Measurements from ENCODE around the gene HOXA11.

The HOXA11 gene

DNA sequence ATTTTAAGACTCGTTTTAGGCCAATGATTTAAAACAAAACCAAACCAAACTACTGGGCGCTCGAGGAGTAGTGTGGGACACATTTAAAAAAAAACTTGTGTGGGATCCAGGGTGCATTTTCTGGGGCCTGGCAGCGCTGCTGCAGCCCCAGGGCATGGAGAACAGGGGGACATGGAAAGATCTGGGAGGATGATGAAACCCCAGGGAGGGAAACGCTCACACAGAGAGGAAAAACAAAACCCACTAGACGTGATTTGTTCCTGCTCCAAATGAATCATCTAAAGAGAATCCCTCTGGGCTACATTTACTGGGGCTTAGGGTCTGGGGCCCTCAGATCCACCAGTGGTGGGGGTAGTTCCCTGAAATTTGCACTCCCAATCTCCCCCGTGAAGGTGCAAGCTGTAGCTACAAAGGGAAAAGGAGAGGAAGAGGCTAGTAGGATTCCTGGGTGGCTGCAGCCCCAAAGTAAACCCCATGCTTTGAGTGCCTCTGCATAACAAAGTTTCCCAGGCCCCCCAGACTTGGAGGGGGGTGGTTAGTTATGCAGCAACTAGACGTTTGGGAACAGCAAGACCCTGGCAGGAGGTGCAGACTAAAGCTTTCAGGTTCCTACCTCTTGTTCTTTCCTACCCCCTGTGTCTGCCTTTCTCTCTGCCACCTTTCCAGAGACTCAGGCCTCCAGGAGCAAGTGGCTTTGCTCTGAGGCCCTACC is 29.4 kb upstream of the HOXA11 start:
- H3F3A ChIP-seq (ENCODE audit: insufficient read depth, low read length) = no peaks in the 10 kb centered on the region
- H3K79me2 ChIP-seq (ENCODE audit: insufficient read depth, low read length) = no peaks in the 10 kb centered on the region
- no peak overlapping the region for H3K4me3 ChIP-seq (ENCODE audit: low read depth, low read length, poor library complexity, severe bottlenecking)
- no peaks in the 10 kb centered on the region for H3K36me3 ChIP-seq (ENCODE audit: insufficient read depth, low read length)
- no peak overlapping the region for H3K9ac ChIP-seq (ENCODE audit: low read length)
- no peak overlapping the region for H2AFZ ChIP-seq (ENCODE audit: low read length)
- H3K4me1 ChIP-seq (ENCODE audit: insufficient read depth, low read length, severe bottlenecking) = no peaks in the 10 kb centered on the region
- no peaks in the 10 kb centered on the region for H3K9me2 ChIP-seq (ENCODE audit: low read depth, low read length)
- no peaks in the 10 kb centered on the region for H3K9me3 ChIP-seq (ENCODE audit: low read length)
- no peak overlapping the region for H3K4me2 ChIP-seq (ENCODE audit: low read length)
- TF ChIP-seq, protein P1, sequence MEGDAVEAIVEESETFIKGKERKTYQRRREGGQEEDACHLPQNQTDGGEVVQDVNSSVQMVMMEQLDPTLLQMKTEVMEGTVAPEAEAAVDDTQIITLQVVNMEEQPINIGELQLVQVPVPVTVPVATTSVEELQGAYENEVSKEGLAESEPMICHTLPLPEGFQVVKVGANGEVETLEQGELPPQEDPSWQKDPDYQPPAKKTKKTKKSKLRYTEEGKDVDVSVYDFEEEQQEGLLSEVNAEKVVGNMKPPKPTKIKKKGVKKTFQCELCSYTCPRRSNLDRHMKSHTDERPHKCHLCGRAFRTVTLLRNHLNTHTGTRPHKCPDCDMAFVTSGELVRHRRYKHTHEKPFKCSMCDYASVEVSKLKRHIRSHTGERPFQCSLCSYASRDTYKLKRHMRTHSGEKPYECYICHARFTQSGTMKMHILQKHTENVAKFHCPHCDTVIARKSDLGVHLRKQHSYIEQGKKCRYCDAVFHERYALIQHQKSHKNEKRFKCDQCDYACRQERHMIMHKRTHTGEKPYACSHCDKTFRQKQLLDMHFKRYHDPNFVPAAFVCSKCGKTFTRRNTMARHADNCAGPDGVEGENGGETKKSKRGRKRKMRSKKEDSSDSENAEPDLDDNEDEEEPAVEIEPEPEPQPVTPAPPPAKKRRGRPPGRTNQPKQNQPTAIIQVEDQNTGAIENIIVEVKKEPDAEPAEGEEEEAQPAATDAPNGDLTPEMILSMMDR (IDR thresholded peaks at IDR 0.05; ENCODE audit: low read length) = no peak
- TF ChIP-seq EZH2 (IDR thresholded peaks at IDR 0.05; ENCODE audit: borderline replicate concordance, low read length) = no peak
- H4K20me1 ChIP-seq (ENCODE audit: insufficient read depth, low read length) = no peaks in the 10 kb centered on the region
- H3K27ac ChIP-seq (ENCODE audit: low read depth, low read length, poor library complexity, severe bottlenecking) = no peak overlapping the region
- H3K27me3 ChIP-seq (ENCODE audit: insufficient read depth, low read length) = peaks cover 8% of the 10 kb centered on the region; the same call in 1 of the 2 replicates

DNA sequence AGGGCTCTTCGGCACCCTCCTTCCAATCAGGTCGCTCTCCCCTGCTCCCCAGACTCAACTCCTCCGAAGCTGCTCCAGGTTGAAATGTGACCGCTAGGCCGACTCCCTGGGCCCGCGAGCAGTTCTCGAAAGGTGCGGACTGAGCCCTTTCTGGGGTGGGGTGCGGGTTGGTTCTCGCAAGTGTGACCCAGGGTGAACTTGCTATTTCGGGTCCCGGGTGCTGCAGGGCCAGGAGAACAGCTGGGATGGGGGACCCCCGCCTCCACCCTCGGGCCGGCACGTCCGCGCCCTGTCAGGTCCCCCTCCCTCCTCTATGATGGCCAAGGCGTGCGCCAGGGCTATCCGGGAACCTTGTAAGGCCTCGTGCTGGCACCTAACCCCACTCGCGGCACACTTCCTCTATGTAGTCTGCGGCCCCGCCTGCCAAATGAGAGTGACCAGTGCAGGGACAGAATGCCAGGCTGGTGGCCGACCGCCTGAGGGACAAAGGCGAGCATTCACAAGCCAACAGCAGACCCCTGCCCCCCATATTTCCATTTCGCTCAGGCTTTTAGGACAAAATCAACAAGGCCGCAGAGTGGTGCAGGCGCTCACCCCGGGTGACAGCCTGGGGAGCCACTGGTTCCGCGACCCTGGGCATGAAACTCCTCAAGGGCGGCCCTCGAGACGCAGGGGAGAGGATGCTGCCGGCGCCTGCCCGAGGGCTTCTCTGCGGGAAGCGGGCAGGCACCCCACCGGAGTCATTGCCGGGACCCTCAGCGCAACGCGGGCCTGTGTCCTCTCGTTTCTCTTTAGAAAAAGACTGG is 28.6 kb upstream of the HOXA11 start:
- no peak overlapping the region for H3K4me3 ChIP-seq (ENCODE audit: low read depth, low read length, poor library complexity, severe bottlenecking)
- no peaks in the 10 kb centered on the region for H3K4me1 ChIP-seq (ENCODE audit: insufficient read depth, low read length, severe bottlenecking)
- H3K36me3 ChIP-seq (ENCODE audit: insufficient read depth, low read length) = no peaks in the 10 kb centered on the region
- TF ChIP-seq, protein P1 (IDR thresholded peaks at IDR 0.05; ENCODE audit: low read length) = no peak
- no peak for TF ChIP-seq EZH2 (IDR thresholded peaks at IDR 0.05; ENCODE audit: borderline replicate concordance, low read length)
- no peaks in the 10 kb centered on the region for H4K20me1 ChIP-seq (ENCODE audit: insufficient read depth, low read length)
- no peaks in the 10 kb centered on the region for H3K9me2 ChIP-seq (ENCODE audit: low read depth, low read length)
- no peak overlapping the region for H3K9ac ChIP-seq (ENCODE audit: low read length)
- no peak overlapping the region for H2AFZ ChIP-seq (ENCODE audit: low read length)
- no peaks in the 10 kb centered on the region for H3F3A ChIP-seq (ENCODE audit: insufficient read depth, low read length)
- H3K9me3 ChIP-seq (ENCODE audit: low read length) = no peaks in the 10 kb centered on the region
- H3K79me2 ChIP-seq (ENCODE audit: insufficient read depth, low read length) = no peaks in the 10 kb centered on the region
- H3K4me2 ChIP-seq (ENCODE audit: low read length) = no peak overlapping the region
- H3K27ac ChIP-seq (ENCODE audit: low read depth, low read length, poor library complexity, severe bottlenecking) = no peak overlapping the region
- H3K27me3 ChIP-seq (ENCODE audit: insufficient read depth, low read length) = peaks cover 10% of the 10 kb centered on the region

DNA sequence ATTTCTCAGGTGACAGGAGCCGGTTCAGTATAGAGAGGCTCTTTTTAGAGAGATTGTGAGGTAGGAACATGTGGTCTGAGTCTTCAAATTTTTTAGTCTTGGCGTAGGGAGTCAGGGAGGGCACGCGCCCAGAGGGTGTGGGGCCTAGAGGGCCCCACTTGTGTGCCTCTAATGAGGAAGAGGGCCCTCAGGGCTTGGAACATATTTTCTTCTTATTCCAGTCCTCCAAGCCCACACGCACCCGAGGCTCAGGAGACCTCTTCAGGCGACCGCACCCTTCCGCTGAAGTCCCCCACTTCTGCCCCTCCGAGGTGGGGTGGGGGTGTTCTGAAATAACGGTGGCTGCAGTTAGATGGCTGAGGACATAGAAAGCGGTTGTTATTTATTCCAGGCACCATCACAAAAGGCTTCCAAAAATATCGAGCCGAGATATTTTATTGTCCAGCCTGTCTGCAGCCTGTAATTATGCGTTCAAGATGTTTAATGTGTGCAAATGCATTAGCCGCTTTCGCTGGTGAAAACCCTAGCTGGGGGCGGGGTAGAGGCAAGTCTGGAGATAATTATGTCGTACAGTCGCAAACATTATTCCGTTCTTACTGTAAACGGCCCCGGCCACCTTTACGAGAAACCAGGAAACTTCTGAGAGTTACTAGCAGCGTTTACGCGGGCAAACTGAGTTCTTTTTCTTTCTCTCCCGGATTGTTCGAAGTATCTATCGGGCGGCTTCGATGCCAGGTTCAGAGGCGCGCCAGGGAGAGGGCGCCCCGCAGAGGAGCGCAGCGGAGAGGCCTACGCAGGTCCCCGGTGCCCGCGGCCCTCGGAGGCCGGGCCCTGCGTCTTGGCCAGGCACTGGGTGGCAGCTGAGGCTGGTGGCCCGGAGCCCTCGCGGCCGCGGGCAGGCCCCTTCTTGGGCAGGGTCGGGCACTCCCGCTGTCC is 27.7 kb upstream of the HOXA11 start:
- TF ChIP-seq EZH2 (IDR thresholded peaks at IDR 0.05; ENCODE audit: borderline replicate concordance, low read length) = no peak
- Histone ChIP-seq H3K27me3 (ENCODE audit: insufficient read depth, low read length) (peaks cover 11% of the 10 kb centered on the region), H3K9ac (ENCODE audit: low read length) (no peak overlapping the region), H3K79me2 (ENCODE audit: insufficient read depth, low read length) (no peaks in the 10 kb centered on the region), H3F3A (ENCODE audit: insufficient read depth, low read length) (no peaks in the 10 kb centered on the region), H3K4me3 (ENCODE audit: low read depth, low read length, poor library complexity, severe bottlenecking) (no peak overlapping the region), H4K20me1 (ENCODE audit: insufficient read depth, low read length) (no peaks in the 10 kb centered on the region), H3K27ac (ENCODE audit: low read depth, low read length, poor library complexity, severe bottlenecking) (no peak overlapping the region), H3K4me2 (ENCODE audit: low read length) (no peak overlapping the region), H3K9me3 (ENCODE audit: low read length) (no peaks in the 10 kb centered on the region), H3K4me1 (ENCODE audit: insufficient read depth, low read length, severe bottlenecking) (no peaks in the 10 kb centered on the region), H2AFZ (ENCODE audit: low read length) (no peak overlapping the region), H3K36me3 (ENCODE audit: insufficient read depth, low read length) (no peaks in the 10 kb centered on the region), H3K9me2 (ENCODE audit: low read depth, low read length) (no peaks in the 10 kb centered on the region)

Measured in OCI-LY1 (cell line).